H1 (cell line): Measurements from ENCODE around the gene SMG7. TPM values are rescaled to one million over a fixed set of nuclear protein-coding genes. Genes with fewer than 3 reads are reported as not detected.

ENCODE experiments used
- CTCF ChIA-PET: fragments of 300-600 bp; sonication (Branson Sonifier 250); formaldehyde crosslinking; loops from one replicate; lab custom pipeline; 2021; ENCODE audit not compliant: partially characterized antibody; lab: Charles Lee
- POLR2A ChIA-PET: fragments of 300-600 bp; sonication (Branson Sonifier 250); formaldehyde crosslinking; loops from one replicate; lab custom pipeline; 2021; ENCODE audit warnings: inconsistent platforms; ENCODE audit not compliant: partially characterized antibody; lab: Charles Lee
- DNase-seq, 2 experiments: peaks; one replicate each; pipeline versions ENCODE4 v3.0.0 to v3.0.0-alpha.2; 2010 to 2022; ENCODE audit warnings: low spot score in 2 of 2, low read depth in 1 of 2, mixed read lengths in 1 of 2
- FAIRE-seq: peaks from 2 replicates; lab custom pipeline; 2011; peaks lifted over from hg19 to GRCh38; lab: Jason Lieb, UNC
- H2AFZ ChIP-seq: 2 replicates; pipeline ENCODE4 v1.8.1; 2012; ENCODE audit warnings: low read length, inconsistent platforms
- H2AK5ac ChIP-seq: 2 replicates; pipeline ENCODE4 v1.6.1; 2013; ENCODE audit warnings: low read depth, low read length
- H2BK120ac ChIP-seq: replicated peaks from 2 replicates; pipeline ENCODE3; 2013; ENCODE audit warnings: low read depth, low read length, inconsistent platforms
- H2BK12ac ChIP-seq: 2 replicates; pipeline ENCODE4 v1.6.1; 2013; ENCODE audit warnings: low read depth, low read length
- H2BK15ac ChIP-seq: 2 replicates; pipeline ENCODE4 v1.6.1; 2013; ENCODE audit warnings: low read length
- H2BK20ac ChIP-seq: 2 replicates; pipeline ENCODE4 v1.6.1; 2013; ENCODE audit warnings: low read length
- H2BK5ac ChIP-seq: 2 replicates; pipeline ENCODE4 v1.6.1; 2013; ENCODE audit warnings: low read depth, low read length
- H3K14ac ChIP-seq: 2 replicates; pipeline ENCODE4 v1.6.1; 2013; ENCODE audit warnings: inconsistent platforms; ENCODE audit not compliant: insufficient read length
- H3K18ac ChIP-seq: 2 replicates; pipeline ENCODE4 v1.6.1; 2013; ENCODE audit warnings: low read length; ENCODE audit errors: extremely low read depth
- H3K23ac ChIP-seq: 2 replicates; pipeline ENCODE4 v1.6.1; 2013; ENCODE audit warnings: inconsistent platforms; ENCODE audit not compliant: insufficient read length
- H3K23me2 ChIP-seq: 2 replicates; pipeline ENCODE4 v1.6.1; 2013; ENCODE audit warnings: low read depth, low read length
- H3K27ac ChIP-seq: 2 replicates; pipeline ENCODE4 v1.6.1; 2011; ENCODE audit warnings: low read depth, low read length, inconsistent platforms
- H3K27me3 ChIP-seq, 4 experiments: replicated peaks in 1 of 4; 1 replicate in 1 of 4; 2 replicates in 3 of 4; pipeline versions ENCODE4 v1.6.1 to v1.8.1; 2011 to 2013; ENCODE audit warnings: low read length in 3 of 4, mild to moderate bottlenecking in 3 of 4, inconsistent platforms in 2 of 4, mixed read lengths in 2 of 4, moderate library complexity in 1 of 4; ENCODE audit not compliant: control insufficient read depth in 3 of 4, insufficient read depth in 3 of 4; ENCODE audit errors: extremely low read depth in 1 of 4
- H3K36me3 ChIP-seq, 4 experiments: 2 replicates each; pipeline versions ENCODE4 v1.6.1 to v1.8.1; 2011 to 2013; ENCODE audit warnings: mild to moderate bottlenecking in 4 of 4, low read length in 3 of 4, moderate library complexity in 2 of 4, control low read depth in 1 of 4, inconsistent platforms in 1 of 4; ENCODE audit not compliant: insufficient read depth in 4 of 4, control insufficient read depth in 2 of 4
- H3K4ac ChIP-seq: replicated peaks from 2 replicates; pipeline ENCODE3; 2013; ENCODE audit warnings: low read length, low read depth, mixed read lengths, inconsistent platforms; ENCODE audit not compliant: insufficient read length
- H3K4me1 ChIP-seq, 4 experiments: replicated peaks in 1 of 4; 1 replicate in 1 of 4; 2 replicates in 3 of 4; pipeline versions ENCODE4 v1.6.1 to v1.8.1; 2011 to 2013; ENCODE audit warnings: low read length in 3 of 4, inconsistent platforms in 2 of 4, mixed read lengths in 1 of 4; ENCODE audit not compliant: insufficient read depth in 4 of 4, control insufficient read depth in 3 of 4
- H3K4me2 ChIP-seq, 2 experiments: 2 replicates each; pipeline versions ENCODE4 v1.6.1 to v1.8.1; 2011 to 2013; ENCODE audit warnings: low read depth in 2 of 2, low read length in 2 of 2, control low read depth in 1 of 2, inconsistent platforms in 1 of 2, mild to moderate bottlenecking in 1 of 2; ENCODE audit not compliant: insufficient read depth in 1 of 2
- H3K4me3 ChIP-seq, 4 experiments: fragments of 200-600, 300-600 bp in 1 of 4; sonication (generic), shearing (Covaris generic), sonication (Bioruptor Twin) in 1 of 4; 2 replicates each; pipeline versions ENCODE4 v1.5.1 to v1.8.1; 2011 to 2016; ENCODE audit warnings: low read length in 4 of 4, low read depth in 3 of 4, control low read depth in 2 of 4, inconsistent platforms in 2 of 4, mild to moderate bottlenecking in 2 of 4, mixed read lengths in 1 of 4, moderate library complexity in 1 of 4; ENCODE audit not compliant: insufficient read depth in 2 of 4; ENCODE audit errors: extremely low read depth in 1 of 4
- H3K56ac ChIP-seq: replicated peaks from 2 replicates; pipeline ENCODE3; 2013; ENCODE audit warnings: low read depth, mild to moderate bottlenecking, mixed read lengths, low read length, inconsistent platforms; ENCODE audit not compliant: insufficient read length
- H3K79me1 ChIP-seq: 2 replicates; pipeline ENCODE4 v1.6.1; 2013; ENCODE audit warnings: low read depth, low read length, control low read depth
- H3K79me2 ChIP-seq, 2 experiments: 2 replicates each; pipeline versions ENCODE4 v1.6.1 to v1.8.1; 2012 to 2013; ENCODE audit warnings: low read length in 2 of 2, mild to moderate bottlenecking in 2 of 2, inconsistent platforms in 1 of 2; ENCODE audit not compliant: insufficient read depth in 2 of 2, control insufficient read depth in 1 of 2
- H3K9ac ChIP-seq, 4 experiments: replicated peaks in 1 of 4; 1 replicate in 1 of 4; 2 replicates in 3 of 4; pipeline versions ENCODE4 v1.6.1 to v1.8.1; 2011 to 2013; ENCODE audit warnings: low read depth in 3 of 4, low read length in 3 of 4, control low read depth in 2 of 4, mild to moderate bottlenecking in 2 of 4, moderate library complexity in 2 of 4, inconsistent platforms in 1 of 4; ENCODE audit errors: extremely low read depth in 1 of 4
- H3K9me3 ChIP-seq, 2 experiments: 2 replicates each; pipeline versions ENCODE4 v1.6.1 to v1.8.1; 2012 to 2013; ENCODE audit warnings: mild to moderate bottlenecking in 2 of 2, moderate library complexity in 2 of 2, control low read depth in 1 of 2, inconsistent platforms in 1 of 2, low read depth in 1 of 2, low read length in 1 of 2, mixed read lengths in 1 of 2; ENCODE audit not compliant: insufficient read depth in 2 of 2
- H4K20me1 ChIP-seq, 2 experiments: replicated peaks in 1 of 2; 2 replicates each; pipeline versions ENCODE3 to v1.8.1; 2011 to 2013; ENCODE audit warnings: inconsistent platforms in 2 of 2, low read length in 2 of 2, mild to moderate bottlenecking in 1 of 2; ENCODE audit not compliant: insufficient read depth in 2 of 2, control insufficient read depth in 1 of 2
- H4K5ac ChIP-seq: 2 replicates; pipeline ENCODE4 v1.6.1; 2013; ENCODE audit warnings: low read length, low read depth, mixed read lengths, inconsistent platforms; ENCODE audit not compliant: insufficient read length
- H4K8ac ChIP-seq: 2 replicates; pipeline ENCODE4 v1.8.0; 2013; ENCODE audit warnings: mild to moderate bottlenecking, moderate library complexity, low read length, inconsistent platforms; ENCODE audit not compliant: insufficient read depth; ENCODE audit errors: extremely low read depth
- H4K91ac ChIP-seq: replicated peaks from 2 replicates; pipeline ENCODE3; 2013; ENCODE audit warnings: low read length, mixed read lengths, inconsistent platforms; ENCODE audit not compliant: insufficient read length
- ATF3 ChIP-seq: IDR thresholded peaks from 2 replicates; pipeline ENCODE4 v1.6.1; 2011; ENCODE audit warnings: low read depth, mild to moderate bottlenecking, low read length; ENCODE audit not compliant: insufficient read depth
- BRCA1 ChIP-seq: IDR thresholded peaks from 2 replicates; pipeline ENCODE4 v1.6.1; 2012; ENCODE audit warnings: low read depth, low read length, improper control_type of control experiment
- CBX5 ChIP-seq: fragments of 300-800, 300-1000 bp; sonication (generic); IDR thresholded peaks from 2 replicates; pipeline ENCODE4 v1.7.1; 2016; ENCODE audit warnings: antibody characterized with exemption, low read length, low read depth
- EGR1 ChIP-seq: IDR thresholded peaks from 2 replicates; pipeline ENCODE4 v1.6.1; 2011; ENCODE audit warnings: low read depth, low read length, borderline replicate concordance
- EP300 ChIP-seq, 2 experiments: IDR thresholded peaks; 1 replicate in 1 of 2; 2 replicates in 1 of 2; pipeline ENCODE4 v1.6.1; 2011 to 2012; ENCODE audit warnings: low read depth in 2 of 2, low read length in 2 of 2, mild to moderate bottlenecking in 2 of 2, borderline replicate concordance in 1 of 2, inconsistent platforms in 1 of 2, moderate library complexity in 1 of 2
- FOSL1 ChIP-seq: IDR thresholded peaks from 2 replicates; pipeline ENCODE4 v1.6.1; 2011; ENCODE audit warnings: mild to moderate bottlenecking, low read depth, low read length, moderate library complexity; ENCODE audit not compliant: insufficient read depth
- HDAC2 ChIP-seq, 2 experiments: fragments of 300-600 bp in 1 of 2; sonication (generic) in 1 of 2; IDR thresholded peaks; 2 replicates each; pipeline ENCODE4 v1.6.1; 2011 to 2012; ENCODE audit warnings: low read depth in 2 of 2, low read length in 2 of 2, mild to moderate bottlenecking in 2 of 2, moderate library complexity in 2 of 2, borderline replicate concordance in 1 of 2, inconsistent platforms in 1 of 2
- HDAC6 ChIP-seq: IDR thresholded peaks from one replicate; pipeline ENCODE4 v1.7.1; 2012; ENCODE audit warnings: low read depth, mild to moderate bottlenecking, inconsistent platforms, low read length, moderate library complexity
- JUN ChIP-seq: IDR thresholded peaks from 2 replicates; pipeline ENCODE4 v1.6.1; 2011; ENCODE audit warnings: low read depth, mild to moderate bottlenecking, improper control_type of control experiment, low read length
- JUND ChIP-seq: IDR thresholded peaks from 2 replicates; pipeline ENCODE4 v1.6.1; 2011; ENCODE audit warnings: mild to moderate bottlenecking, improper control_type of control experiment, low read length
- RFX5 ChIP-seq: IDR thresholded peaks from 2 replicates; pipeline ENCODE4 v1.6.1; 2011; ENCODE audit warnings: low read depth, low read length, improper control_type of control experiment, borderline replicate concordance
- SRF ChIP-seq: IDR thresholded peaks from 2 replicates; pipeline ENCODE4 v1.6.1; 2011; ENCODE audit warnings: mild to moderate bottlenecking, low read depth, low read length, moderate library complexity
- SUZ12 ChIP-seq: fragments of 200-600 bp; sonication (generic); IDR thresholded peaks from 2 replicates; pipeline ENCODE4 v1.6.1; 2012; ENCODE audit warnings: mild to moderate bottlenecking, inconsistent platforms, low read length, moderate library complexity, mixed read lengths
- WGBS, 2 experiments: shearing (Covaris generic) in 1 of 2; methylation state at CpG; one replicate each; pipeline versions ENCODE4 v1.1.6 to v1.1.7; 2013 to 2015; ENCODE audit warnings: low lambda C conversion rate in 2 of 2, mixed read lengths in 2 of 2, inconsistent platforms in 1 of 2, low coverage in 1 of 2, missing lambda C conversion rate in 1 of 2; ENCODE audit not compliant: insufficient replicate concordance in 2 of 2, insufficient coverage in 1 of 2, insufficient read length in 1 of 2; ENCODE audit errors: extremely low coverage in 1 of 2, missing lambda C conversion rate in 1 of 2; 5-methylcytosine and 5-hydroxymethylcytosine counted together
- polyA plus RNA-seq, 7 experiments: library from polyadenylated mRNA; depleted of rRNA in 3 of 7; stranded (reverse) in 5 of 7; unstranded in 2 of 7; fragments of >200 nt in 5 of 7; fragments of 200-250 nt in 2 of 7; gene quantifications; 1 replicate in 5 of 7; 2 replicates in 1 of 7; 4 replicates in 1 of 7; pipeline versions ENCODE4 v1.2.1 to v1.2.3, GENCODE V29; 2011 to 2013; ENCODE audit warnings: missing spikeins in 2 of 7, mixed read lengths in 2 of 7
- total RNA-seq: library from RNA; stranded (reverse); fragmentation: NEBNext Ultra II Directional; extraction: Animal tissue kit (Norgen Biotek cat#: 25700); gene quantifications from 2 replicates; pipeline ENCODE4 v1.2.1, GENCODE V29; 2021

Gene SMG7
- total and polyA plus RNA-seq, 2 of the 8 experiments (the other 6 are each of a cell fraction or from before 2014, with no cell fraction given) = 39.3 to 65.6 TPM

GRCh38 chr1:183548116-183548515 is 75.8 kb downstream of the SMG7 start:
- no peak overlapping the region for H2BK5ac ChIP-seq
- no peak overlapping the region for H2AK5ac ChIP-seq
- H3K14ac ChIP-seq = no peak overlapping the region
- no peaks in the 10 kb centered on the region; the same call in 1 of the 2 replicates for H3K79me1 ChIP-seq
- no peak for FAIRE-seq
- H3K23ac ChIP-seq = no peak overlapping the region
- CTCF ChIA-PET = interaction anchor here (2.0 to 2.2 kb wide), 2 partner anchors 9 to 33 kb away, joined by 5 read pairs; no protein-coding TSS in a partner anchor
- no peak overlapping the region for H3K4ac ChIP-seq
- H3K27ac ChIP-seq = no peak overlapping the region
- WGBS, 2 experiments = 93% methylated on average over 1 of the region's 1 CpG; no CpG with 5 or more reads in 1 of the 2 experiments
- H3K4me2 ChIP-seq = no peak overlapping the region
- no peak for DNase-seq
- no peak overlapping the region for H2BK12ac ChIP-seq
- no peaks in the 10 kb centered on the region for H3K23me2 ChIP-seq
- POLR2A ChIA-PET = interaction anchor here (0.7 to 1.5 kb wide), 2 partner anchors 23 to 217 kb away, joined by 3 read pairs; no protein-coding TSS in a partner anchor
- H3K79me2 ChIP-seq = no peaks in the 10 kb centered on the region
- no peak overlapping the region for H2BK120ac ChIP-seq
- no peak overlapping the region for H3K9ac ChIP-seq
- no peak overlapping the region for H3K4me3 ChIP-seq
- H4K5ac ChIP-seq = no peak overlapping the region
- H3K9me3 ChIP-seq = no peaks in the 10 kb centered on the region
- H2BK20ac ChIP-seq = no peak overlapping the region
- H3K27me3 ChIP-seq = no peaks in the 10 kb centered on the region
- H4K20me1 ChIP-seq = peaks cover 1 to 2% of the 10 kb centered on the region in 2 experiments
- H4K91ac ChIP-seq = no peak overlapping the region
- peaks cover 1 to 5% (median 4%) of the 10 kb centered on the region in 4 experiments; a peak in 5 of 7 replicates for H3K4me1 ChIP-seq
- H3K56ac ChIP-seq = no peak overlapping the region
- no peak overlapping the region for H4K8ac ChIP-seq
- no peak overlapping the region for H2AFZ ChIP-seq
- no peak overlapping the region for H3K18ac ChIP-seq
- no peak overlapping the region for H2BK15ac ChIP-seq
- peaks cover 14 to 77% (median 50%) of the 10 kb centered on the region in 4 experiments for H3K36me3 ChIP-seq
- TF ChIP-seq SUZ12 (no peak), CBX5 (no peak), RFX5 (no peak), ATF3 (no peak), JUN (no peak), BRCA1 (no peak), EGR1 (no peak), SRF (no peak), JUND (no peak), FOSL1 (no peak), HDAC2 (IDR thresholded peaks at IDR 0.05; ENCODE audit: borderline replicate concordance in 1 of 2, low read depth in 2 of 2, low read length in 2 of 2) (no peak), EP300 (IDR thresholded peaks at IDR 0.05; ENCODE audit: borderline replicate concordance in 1 of 2, low read depth in 2 of 2, low read length in 2 of 2) (no peak), HDAC6 (no peak)
